Ovary (tissue), 3 donors: ENCODE measurements around the gene CLEC16A.

Experiments
- EP300 ChIP-seq: sonication (generic); formaldehyde crosslinking; IDR thresholded peaks from one replicate; pipeline ENCODE4 v1.6.1; 2017; ENCODE audit warnings: antibody characterized with exemption
- POLR2A ChIP-seq: fragments of 450-650 bp; IDR thresholded peaks from one replicate; pipeline ENCODE4 v1.6.1; 2017; ENCODE audit warnings: antibody characterized with exemption, mild to moderate bottlenecking, moderate library complexity
- TF ChIP-seq, protein P1 (sequence below), 3 donors: fragments of 450-650 bp in 2 of 3; fragments of 200-600 bp in 1 of 3; IDR thresholded peaks; one replicate each; pipeline versions ENCODE4 v1.5.1 to v1.8.0; 2016 to 2022; ENCODE audit warnings: antibody characterized with exemption in 3 of 3, mild to moderate bottlenecking in 1 of 3
- donor health status: DM: no; HTN: no; CAD: no.

DNA sequence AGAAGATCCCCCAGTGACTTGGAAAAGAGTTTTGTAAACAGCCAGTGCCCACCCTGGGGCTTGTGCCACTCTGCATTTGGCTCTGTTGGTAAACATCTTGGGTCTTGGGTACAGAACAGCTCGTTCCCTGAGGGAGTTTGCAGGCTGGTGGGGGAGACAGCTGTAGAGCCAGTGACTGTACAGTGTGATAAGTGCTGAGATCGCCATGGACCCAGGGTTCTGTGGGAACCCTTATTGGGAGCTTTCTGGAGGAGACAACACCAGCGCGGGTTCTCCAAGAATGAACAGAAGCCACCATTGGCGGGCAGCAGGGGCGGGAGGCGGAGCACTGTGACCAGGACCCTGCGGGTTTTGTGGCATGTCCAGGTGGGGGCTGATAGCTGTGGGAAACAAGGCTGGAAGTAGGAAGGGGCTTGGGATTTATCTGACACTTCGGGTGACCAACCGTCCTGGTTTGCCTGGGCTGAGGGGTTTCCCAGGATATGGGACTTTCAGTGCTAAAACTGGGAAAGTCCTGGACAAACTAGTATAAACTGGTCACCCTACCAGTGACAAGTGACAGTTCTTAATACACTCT is 2.9 kb downstream of the CLEC16A start:
- TF ChIP-seq, protein P1, sequence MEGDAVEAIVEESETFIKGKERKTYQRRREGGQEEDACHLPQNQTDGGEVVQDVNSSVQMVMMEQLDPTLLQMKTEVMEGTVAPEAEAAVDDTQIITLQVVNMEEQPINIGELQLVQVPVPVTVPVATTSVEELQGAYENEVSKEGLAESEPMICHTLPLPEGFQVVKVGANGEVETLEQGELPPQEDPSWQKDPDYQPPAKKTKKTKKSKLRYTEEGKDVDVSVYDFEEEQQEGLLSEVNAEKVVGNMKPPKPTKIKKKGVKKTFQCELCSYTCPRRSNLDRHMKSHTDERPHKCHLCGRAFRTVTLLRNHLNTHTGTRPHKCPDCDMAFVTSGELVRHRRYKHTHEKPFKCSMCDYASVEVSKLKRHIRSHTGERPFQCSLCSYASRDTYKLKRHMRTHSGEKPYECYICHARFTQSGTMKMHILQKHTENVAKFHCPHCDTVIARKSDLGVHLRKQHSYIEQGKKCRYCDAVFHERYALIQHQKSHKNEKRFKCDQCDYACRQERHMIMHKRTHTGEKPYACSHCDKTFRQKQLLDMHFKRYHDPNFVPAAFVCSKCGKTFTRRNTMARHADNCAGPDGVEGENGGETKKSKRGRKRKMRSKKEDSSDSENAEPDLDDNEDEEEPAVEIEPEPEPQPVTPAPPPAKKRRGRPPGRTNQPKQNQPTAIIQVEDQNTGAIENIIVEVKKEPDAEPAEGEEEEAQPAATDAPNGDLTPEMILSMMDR (IDR thresholded peaks at IDR 0.05): no peak
- no peak for TF ChIP-seq POLR2A
- no peak for TF ChIP-seq EP300
